Measurements from ENCODE around the gene SGIP1.
A peak's percentile ranks its signal among the peaks of the same experiment; 100 is the strongest.

SGIP1 gene

DNA sequence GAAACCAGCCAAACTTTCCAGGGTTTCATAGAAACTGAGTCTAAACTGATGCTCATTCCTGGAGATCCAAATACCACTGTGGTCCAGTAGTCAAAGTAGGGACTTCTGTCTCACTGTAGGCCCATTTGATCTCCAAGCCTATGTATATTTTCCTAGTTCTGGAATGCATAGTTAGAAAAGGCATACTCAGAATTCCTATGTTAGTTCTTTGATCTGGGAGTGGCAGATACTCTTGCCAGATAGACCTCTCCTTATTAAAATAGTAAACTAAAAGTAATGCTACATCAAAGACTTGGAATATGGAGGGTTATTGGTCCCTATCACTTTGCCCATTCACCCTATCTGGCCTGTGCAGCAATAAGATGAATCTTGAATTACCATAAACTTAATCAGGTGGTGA is 10.4 kb upstream of the SGIP1 start:
- DNase-seq (ENCODE audit: low read depth) = no peak

DNA sequence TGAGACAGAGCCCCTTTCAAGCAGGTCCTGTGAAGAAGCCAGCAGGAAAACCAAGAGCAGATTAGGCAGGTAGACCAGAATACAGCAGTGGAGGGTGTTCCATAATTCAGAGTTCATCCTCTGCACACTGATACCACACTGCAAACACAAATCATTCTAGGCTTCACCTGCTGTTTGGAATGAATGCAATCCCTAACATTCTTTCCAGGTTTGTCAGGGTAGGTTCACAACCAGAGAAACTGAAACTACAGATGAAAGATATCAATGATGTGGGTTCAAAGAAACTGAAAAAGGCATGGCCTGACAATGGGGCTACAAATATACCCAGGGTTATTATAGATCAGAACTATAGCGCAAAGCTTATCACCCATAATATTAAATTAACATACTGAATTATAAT is 8.9 kb upstream of the SGIP1 start:
- DNase-seq (ENCODE audit: low read depth) = no peak

DNA sequence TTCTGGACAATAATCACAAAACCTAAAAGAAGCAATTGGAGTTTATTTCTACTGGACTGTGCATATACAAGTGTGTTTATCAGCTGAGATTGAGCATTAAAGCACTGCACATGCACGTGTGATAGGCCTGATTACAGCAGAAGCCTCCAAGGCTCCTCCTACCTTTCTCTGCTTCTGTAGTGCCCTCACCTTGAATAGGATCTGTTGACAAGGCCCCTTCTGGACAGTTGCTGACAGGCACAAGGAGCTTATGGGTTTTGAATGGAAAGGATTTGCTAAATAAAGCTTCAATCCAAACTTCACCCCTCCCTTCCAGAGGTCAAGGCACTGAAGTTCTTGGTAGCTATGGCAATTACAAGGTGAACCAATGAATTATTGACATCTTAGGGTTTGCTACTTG is 7.9 kb upstream of the SGIP1 start:
- no peak for DNase-seq (ENCODE audit: low read depth)

DNA sequence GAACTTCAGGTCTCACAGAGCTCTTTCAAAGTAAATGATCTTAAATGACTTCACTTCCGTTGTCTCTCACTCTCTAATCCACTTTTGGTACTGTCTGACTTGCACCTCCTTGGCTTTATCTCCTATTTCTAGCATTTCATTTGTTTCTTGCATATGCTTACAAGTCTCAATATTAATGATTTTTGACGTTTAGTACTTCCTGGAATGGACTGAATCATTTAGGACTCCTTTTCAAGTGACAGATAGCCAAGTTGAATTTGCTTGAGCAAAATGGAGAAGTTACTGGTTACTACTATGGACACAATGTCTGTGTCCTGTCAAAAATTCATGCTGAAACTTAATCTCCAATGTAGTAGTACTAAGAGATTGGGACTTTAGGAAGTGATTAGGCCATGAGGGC is 7.0 kb upstream of the SGIP1 start:
- no peak for DNase-seq (ENCODE audit: low read depth)

DNA sequence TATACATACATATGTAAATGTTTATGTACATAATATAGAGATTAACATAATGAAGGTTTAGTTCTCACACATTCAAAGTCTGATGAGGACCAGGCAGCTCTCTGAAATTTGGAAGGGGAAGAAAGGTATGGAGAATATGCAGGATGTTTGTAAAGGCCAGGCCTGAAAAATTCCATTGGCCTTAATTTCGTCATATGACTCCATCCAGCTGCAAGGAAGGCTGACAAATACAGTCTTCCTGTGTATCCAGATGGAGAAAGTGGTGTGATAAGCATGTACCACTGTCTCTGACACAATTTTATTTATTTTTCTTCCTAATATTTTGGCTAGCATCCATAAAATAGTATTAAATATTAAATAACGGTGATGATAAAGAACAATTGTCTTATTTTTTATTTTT is 6.3 kb upstream of the SGIP1 start:
- no peak for DNase-seq (ENCODE audit: low read depth)

DNA sequence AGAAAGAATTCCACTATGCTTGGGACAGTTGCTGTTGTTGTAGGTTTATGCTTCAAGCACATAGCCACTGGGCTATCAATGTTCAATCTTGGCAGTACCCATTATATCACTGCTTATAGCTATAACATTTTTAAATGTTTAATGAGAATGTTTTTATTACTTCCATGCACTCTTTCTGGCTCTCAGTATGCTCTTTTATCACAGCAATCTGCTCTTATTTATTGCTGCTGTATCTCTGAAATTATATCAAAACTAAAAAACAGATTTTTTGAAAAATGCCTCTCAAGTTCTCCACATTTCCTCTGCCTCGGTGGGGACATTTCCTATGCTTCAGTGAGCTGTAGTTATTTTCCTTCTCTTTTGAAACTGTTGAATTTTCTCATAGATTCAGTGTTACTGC is 5.4 kb upstream of the SGIP1 start:
- no peak for DNase-seq (ENCODE audit: low read depth)

DNA sequence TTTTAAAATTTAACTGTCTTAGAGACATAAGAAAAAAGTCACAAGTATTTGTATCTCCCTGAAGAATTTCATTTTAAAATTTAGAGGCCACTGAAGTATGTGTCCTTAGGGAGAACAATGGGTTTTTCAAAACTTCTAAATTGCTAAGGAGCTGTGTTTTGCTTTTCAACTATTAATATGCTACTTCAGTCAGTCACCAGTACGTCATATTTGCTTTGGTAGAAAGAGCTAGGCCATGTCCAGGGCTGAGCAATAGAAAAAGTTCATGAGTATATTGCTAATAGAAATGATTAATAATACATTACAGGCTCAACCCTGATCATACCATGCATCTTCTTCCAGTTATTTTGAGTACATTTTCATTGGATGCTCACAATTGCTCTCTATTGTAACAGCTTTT is 1.7 kb upstream of the SGIP1 start:
- no peak for DNase-seq (ENCODE audit: low read depth)

DNA sequence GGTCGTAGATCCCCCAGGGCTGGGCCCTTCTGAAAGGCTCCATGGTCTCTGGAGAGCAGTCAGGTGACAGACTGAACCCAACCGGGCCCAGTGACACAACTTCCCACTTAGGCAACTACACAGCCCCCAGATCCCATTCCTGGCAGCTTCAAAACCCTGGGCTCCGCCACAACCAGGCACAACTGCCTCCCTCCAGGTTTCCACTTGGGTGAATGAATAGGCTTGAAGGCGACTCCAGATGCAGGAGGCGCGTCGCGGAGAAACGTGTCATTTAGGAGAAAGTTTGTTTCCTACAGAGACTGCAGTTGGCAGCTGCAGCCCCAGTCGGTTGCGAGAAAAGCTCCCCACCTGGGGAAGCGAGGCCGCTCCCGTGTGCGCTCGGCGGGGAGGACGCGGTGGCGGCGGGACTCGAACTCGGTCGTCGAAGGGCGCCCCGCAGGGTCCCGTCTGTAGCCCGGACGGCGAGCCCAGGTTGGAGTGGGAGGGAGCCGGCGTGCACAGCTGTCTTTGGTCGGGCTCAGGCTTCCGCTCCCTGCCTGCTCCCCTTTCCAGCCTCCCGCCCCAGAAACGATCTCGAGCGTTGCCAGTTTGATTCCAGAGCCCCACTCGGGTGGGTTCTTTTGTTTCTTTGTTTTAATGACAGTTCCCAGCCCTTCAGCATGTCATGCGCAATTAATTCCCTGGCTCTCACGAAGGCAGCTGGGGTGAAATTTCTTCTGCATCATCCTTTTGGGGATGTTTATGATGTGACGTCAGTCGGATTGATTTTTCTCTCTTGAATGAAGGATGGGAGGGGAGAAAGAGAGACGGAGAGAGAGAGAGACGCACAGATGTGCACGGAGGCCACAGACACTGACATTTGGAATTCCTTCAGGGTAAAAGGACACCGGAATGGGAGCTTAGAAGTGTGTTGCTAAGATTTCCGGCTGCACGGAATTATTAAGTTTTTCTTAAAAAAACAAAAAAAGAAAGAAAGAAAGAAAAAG is 862 bp upstream of the SGIP1 start:
- DNase-seq (ENCODE audit: low read depth) = peak; percentile 60

DNA sequence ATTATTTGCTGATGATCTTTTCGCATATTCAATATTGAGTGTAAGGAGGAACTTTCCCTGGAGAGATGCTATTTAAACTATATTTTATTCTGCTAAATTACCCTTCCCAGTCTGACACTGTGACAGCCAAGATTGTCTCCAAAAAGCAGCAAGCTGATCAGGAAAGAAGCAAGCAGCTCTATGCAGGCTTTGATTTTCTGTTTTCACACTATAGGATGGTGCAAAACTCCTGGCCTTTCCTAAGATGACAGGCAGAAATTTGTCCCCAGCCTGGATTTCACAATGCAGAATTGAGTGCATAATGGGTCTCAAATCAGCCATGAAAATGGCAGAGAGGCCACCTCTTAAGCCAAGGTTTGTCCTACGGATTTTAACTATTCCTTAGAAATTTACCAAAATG is 1.1 kb downstream of the SGIP1 start:
- no peak for DNase-seq (ENCODE audit: low read depth)

DNA sequence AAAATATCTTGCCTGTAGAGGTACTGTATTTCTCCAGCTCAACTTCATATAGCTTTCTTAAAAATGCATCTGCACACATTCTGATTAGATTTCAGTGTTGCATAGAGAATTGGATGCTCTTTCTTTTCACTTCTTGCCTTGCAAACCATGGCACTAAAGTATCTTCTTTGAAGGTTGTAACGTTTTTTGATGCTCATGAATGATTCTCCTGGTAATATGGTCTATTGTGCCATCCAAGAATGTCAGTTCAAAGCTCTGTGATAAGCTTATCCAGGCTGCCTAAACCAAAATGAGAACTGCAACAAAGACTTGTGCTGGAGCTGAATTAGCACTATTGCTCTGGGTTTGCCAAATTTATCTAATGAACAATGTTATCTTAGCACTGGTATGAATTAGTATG is 1.9 kb downstream of the SGIP1 start:
- no peak for DNase-seq (ENCODE audit: low read depth)

DNA sequence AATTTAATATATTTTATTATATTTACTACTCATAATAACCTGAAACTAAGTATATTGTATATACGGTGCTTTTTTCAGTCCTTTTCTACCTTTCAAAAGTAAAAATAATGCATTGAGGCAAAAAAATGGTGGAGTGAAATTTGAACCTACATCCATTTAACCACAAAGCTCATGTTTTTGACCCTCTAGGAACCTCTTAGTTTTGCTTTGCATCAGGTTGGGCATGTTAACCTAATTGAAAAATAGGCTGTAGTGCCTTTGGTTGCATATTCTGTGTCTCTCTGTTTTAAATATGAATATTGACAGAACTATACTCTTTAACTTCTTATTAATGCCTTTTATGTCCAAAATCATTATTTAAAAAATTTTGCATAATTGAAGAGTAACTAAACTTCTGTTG is 3.8 kb downstream of the SGIP1 start:
- no peak for DNase-seq (ENCODE audit: low read depth)

DNA sequence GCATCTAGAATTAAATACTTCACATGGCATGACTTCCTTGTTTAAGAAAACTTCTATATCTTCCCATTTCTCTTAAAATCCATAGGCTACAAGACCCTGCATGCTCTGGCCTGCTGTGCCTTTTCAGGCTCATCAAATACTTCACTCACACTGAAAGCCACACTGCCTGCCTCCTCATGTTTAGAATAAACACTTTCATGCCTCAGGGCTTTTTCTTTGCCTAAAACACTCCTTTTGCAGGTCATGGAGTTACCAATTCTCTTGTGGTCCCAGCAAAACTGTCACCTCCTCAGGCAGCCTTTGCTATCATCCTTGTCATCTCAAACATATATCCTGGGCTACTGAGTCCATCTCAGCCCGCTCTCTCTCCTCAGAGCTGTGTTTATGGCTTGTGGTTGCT is 5.5 kb downstream of the SGIP1 start:
- DNase-seq (ENCODE audit: low read depth) = no peak

DNA sequence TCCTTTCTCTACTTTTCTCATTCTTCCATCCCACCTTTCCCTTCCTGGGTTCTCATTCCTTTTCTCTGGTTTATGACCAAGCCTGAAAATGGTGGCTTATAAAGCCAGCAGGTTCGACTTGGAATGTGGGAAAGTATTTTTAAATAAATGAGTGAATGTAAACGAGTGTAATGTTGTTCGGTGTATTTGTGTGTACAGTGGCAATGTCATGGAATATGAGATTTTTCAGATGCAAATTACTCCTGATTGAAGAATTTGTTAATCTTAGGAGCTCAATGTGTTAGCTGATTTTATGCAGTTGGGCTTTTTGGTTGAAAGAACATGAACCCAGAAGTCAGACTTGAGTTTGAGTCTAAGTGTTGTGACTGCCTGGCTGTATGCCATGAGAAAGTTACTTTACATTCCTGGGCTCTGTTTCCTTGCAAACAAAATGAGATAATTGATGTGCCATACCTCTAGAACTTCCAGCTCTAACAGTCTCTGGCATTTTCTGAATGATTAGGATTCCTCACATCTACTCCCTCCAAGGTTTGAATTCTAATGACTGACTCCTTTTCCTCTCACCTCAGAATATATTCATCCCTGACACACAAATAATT is 6.6 kb downstream of the SGIP1 start:
- no peak for DNase-seq (ENCODE audit: low read depth)

DNA sequence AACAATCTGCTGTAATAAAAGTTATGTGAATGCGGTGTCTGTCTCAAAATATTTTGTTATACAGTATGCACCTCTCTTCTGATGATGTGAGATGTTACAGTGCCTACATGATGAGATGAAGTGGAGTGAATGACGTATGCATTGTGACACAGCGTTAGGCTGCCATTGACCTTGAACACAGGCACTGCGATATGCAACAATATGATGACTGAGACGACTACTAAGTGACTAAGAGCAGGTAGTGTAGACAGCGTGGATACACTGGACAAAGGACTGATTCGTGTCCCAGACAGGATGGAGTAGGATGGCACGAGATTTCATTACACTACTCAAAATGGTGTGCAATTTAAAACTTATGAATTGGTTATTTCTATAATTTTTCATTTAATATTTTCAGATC is 8.4 kb downstream of the SGIP1 start:
- no peak for DNase-seq (ENCODE audit: low read depth)

DNA sequence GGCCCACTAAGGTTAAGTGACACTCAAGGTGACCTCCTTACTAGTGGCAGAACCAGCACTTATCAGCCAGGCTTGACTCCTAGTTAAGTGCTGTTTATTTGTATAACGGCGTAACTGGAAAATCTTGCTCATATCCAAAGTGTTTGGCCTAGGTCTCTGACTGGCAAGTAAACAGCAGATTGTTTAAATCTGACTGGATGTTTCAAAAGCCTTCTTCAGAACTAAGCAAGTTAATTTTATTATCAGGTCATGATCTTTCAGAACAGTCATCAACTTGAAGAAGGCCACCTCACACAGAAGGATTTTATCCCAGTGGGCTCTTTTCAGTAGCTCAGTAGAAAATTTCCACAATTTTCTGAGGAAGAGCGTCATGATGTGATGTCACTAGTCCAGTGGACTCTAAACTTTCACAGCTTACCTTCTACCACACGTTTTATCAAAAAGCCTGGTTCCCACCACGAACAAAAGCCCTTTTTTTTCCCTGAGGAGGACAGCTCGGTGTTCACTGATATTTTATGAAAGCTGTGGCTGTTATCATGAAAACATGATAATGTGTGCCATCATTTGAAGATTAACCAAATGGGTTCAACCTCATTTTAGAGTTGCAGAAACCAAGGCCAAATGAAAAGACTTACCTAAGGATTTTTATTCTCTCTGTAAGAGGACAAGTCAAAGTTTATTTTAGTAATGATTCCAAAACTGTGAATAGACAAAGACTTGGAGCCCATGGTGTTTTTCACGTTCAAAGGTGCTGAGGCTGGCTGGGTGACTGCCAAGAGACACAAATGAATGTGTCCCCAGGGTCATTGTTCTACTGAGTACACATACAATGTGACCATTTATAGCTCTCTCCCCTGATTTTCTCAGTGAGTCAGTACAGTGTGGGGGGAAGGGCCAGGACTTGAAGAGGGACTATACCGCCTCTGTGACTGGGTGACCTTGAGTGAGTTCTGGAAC is 9.1 kb downstream of the SGIP1 start:
- peak; percentile 65 for DNase-seq (ENCODE audit: low read depth)

DNA sequence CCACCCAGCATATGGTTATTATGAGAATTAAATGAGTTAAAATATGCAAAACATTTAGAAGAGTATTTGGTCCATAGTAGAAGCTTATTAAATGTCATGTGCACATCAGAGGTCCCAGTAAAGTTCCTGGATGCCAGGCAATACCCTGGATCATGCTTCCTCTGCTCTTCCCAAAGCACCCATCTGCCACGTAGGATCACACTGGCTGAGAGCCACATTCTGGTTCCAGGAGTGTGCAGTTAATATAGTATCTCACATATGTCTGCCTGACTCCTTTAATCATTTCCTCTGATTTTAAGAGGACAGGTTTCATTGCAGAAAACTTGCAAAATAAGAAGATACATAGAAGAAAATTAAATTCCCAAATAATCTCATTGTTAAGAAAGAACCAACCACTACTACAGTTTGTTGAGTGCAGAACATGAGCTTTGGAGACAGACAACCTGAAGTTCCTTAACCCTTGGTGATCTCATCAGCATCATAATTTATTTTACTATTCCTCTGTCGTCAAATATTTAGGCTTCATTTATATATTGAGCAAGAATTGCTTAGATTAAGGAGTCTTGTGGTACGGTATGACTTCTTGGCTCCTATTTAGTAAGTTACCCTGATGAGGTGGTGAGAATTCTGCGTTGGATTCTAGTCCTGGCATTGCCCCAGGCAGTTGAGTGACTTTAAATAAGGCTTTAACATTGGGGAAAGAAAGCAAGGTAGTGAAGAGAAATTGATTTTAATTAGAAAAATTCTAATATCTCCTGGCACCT is 12.3 kb downstream of the SGIP1 start:
- DNase-seq (ENCODE audit: low read depth) = no peak

DNA sequence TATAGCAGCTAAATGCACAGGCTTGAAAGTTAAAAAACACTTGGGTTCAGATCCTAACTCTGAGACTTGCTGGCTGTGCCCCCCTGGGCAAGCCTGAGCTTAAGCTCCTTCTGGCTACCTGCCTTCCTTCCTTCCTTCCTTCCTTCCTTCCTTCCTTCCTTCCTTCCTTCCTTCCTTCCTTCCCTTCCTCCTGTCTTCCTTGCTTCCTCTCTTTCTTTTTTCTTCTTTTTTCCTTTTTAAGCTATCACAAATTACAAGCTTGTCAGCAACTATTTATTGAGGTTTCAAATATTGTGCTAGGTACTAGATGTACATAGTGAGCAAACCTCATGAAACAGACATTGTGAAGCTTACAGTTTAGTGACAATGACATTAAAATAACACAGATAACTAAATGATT is 15.1 kb downstream of the SGIP1 start:
- DNase-seq (ENCODE audit: low read depth) = no peak

DNA sequence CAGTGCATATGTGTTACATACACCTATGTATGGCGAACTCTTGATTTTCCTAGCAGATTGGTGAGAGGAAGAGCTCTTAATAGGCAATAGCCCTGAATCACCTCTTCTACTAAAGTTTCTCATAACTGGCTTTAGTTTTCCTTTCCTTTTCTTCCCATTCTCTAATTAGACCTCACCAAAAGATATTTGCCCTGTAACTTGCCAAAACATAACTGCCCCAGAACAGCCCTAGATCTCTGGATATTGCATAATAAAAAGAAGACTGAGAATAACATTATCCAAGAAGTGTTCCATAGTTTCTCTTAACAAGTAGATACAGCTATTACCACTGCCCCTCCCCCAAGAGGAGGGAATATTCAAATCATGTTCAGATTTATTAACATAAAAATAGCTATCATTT is 16.3 kb downstream of the SGIP1 start:
- DNase-seq (ENCODE audit: low read depth) = no peak

DNA sequence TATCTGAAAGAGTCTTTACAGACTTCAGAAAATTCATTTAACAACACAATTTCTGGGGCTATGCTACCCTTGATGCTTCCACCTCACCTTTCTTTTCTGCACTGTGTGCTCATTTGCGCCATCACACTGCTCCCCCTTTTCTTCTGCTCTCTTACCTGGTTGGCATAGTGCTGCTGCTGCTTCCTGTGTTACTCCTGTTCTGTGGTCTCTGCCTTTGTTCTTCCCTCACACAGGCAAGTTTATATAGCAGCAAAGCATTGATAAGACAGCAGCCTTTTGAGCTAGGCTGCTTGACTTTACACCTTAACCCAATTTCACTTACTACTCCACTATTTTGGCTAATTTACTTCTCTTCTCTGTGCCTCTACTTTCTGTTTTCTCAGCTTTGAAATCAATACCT is 18.3 kb downstream of the SGIP1 start:
- no peak for DNase-seq (ENCODE audit: low read depth)

DNA sequence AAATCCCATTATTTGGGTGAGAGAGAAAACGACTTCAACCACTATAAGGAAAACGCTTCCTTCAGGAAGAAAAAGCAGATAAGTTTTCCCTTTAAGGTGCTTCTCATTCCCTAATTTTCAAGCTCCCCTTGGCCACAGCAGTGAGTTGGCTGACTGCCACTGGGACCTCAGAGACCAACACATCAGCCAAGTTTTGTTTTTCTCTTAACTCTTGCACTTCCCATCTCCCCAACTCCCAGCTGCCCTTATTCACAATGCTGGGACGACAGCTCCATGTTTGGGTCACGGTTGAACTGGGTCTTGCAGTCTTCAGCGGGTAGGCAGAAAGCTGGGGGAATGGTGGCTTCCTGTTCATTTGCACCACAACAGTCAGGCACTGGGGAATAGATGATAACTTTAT is 18.9 kb downstream of the SGIP1 start:
- DNase-seq (ENCODE audit: low read depth) = no peak

DNA sequence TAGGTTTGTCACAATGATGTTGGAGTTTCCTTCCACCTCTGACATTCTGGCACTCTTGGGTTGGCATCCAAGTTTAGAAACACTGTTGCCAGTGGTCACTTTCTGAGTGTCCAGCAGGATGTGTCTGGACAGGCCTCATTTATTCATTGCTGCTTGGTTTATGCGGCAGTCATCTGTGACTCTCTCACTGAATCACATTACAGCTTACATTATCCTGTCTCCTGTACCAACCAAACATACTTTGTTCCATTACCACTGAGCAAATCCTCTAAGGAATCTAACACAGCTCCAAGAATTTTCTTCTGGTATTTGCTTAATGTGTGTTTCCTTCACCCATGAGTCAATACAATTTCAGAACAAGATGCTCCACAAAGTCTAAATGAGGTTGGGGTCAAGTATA is 19.9 kb downstream of the SGIP1 start:
- DNase-seq (ENCODE audit: low read depth) = no peak

DNA sequence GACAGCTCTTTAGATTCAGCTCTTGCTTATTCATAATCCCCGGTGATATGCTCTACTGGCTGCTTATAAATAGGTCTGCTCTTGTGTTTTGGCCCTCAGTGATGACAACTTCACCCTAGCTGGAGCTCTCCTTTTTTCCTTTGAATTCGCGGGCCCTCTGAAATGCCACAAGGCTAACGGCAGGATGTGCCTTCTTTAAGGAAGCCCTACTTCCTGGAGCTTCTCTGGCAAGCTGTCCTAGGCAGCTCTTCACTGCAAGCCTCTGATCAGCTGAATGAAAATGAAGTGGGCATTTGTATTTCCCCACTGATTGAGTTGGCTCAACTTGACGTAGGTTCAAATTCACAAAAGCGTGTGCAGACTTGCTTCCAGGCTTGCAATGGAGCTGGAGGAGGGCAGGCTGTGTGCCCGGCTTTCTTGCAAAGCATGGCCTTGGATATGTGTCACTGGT is 22.2 kb downstream of the SGIP1 start:
- no peak for DNase-seq (ENCODE audit: low read depth)

Measured in fibroblast of the conjunctiva (primary cell).